Measurements from ENCODE around the gene NAALADL2. TPM values are rescaled to one million over a fixed set of nuclear protein-coding genes. Genes with fewer than 3 reads are reported as not detected.

The NAALADL2 gene
- total RNA-seq, 2 donors from 2014 or later = 6.2 to 14.5 TPM

DNA sequence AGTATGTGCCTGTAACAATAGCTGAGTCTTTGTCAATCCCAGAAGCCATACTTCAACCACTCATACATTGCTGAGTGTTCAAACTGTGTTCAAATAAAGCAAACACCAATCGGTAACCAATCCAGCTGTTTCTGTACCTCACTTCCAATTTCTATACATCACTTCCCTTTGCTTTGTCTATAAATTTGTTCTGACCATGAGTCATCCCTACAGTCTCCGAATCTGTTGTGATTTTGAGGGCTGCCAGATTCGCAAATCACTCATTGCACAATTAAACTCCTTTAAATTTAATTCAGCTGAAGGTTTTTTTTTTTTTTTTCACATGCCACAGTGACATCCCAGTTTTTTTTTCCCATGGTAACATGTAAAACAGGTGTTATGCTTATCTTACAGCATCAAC lies 870.3 kb downstream of the NAALADL2 start:
- TF ChIP-seq POLR2A (IDR thresholded peaks at IDR 0.05) = no peak
- TF ChIP-seq, protein P1, sequence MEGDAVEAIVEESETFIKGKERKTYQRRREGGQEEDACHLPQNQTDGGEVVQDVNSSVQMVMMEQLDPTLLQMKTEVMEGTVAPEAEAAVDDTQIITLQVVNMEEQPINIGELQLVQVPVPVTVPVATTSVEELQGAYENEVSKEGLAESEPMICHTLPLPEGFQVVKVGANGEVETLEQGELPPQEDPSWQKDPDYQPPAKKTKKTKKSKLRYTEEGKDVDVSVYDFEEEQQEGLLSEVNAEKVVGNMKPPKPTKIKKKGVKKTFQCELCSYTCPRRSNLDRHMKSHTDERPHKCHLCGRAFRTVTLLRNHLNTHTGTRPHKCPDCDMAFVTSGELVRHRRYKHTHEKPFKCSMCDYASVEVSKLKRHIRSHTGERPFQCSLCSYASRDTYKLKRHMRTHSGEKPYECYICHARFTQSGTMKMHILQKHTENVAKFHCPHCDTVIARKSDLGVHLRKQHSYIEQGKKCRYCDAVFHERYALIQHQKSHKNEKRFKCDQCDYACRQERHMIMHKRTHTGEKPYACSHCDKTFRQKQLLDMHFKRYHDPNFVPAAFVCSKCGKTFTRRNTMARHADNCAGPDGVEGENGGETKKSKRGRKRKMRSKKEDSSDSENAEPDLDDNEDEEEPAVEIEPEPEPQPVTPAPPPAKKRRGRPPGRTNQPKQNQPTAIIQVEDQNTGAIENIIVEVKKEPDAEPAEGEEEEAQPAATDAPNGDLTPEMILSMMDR (IDR thresholded peaks at IDR 0.05) = no peak
- 71 to 81% methylated on average over 3 of the region's 3 CpGs for WGBS, 2 donors
- H3K4me1 ChIP-seq = peaks cover 4% of the 10 kb centered on the region

DNA sequence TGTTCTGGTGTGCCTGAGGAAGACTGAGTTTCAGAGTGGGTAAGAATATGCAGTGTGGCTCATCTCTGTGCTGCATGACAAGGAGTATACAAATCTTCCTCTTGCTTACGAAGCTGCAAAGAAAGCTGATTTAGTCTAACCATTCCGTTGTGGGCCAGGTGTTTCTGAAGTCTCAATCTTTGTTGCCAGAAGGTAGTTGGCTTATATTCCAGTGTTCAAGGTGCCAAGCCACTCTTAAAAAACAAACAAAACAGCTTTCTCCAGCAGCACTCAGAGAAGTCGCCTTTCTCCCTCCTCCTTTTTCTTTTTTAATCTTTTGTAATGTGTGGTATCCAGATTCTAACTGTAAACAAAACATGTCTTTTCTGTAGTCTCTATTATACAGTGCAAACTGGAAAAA lies 872.4 kb downstream of the NAALADL2 start:
- Histone ChIP-seq H3K27me3 (no peaks in the 10 kb centered on the region), H3K4me3 (no peak overlapping the region), H3K36me3 (replicated peaks in 1 of 2; ENCODE audit: insufficient read depth in 1 of 2, low read depth in 2 of 2) (no peaks in the 10 kb centered on the region), H3K4me1 (peaks cover 4% of the 10 kb centered on the region), H3K9me3 (no peaks in the 10 kb centered on the region), H3K27ac (no peak overlapping the region)
- DNase-seq (peak in 3 of 4 donors; percentile 7 to 11 (median 11)), ATAC-seq (no peak)
- no peak for TF ChIP-seq POLR2A (IDR thresholded peaks at IDR 0.05)
- TF ChIP-seq, protein P1 (IDR thresholded peaks at IDR 0.05) = no peak
- intact Hi-C loops (cut with DNase I) = no loop called here
- 22 to 40% methylated on average over 3 of the region's 3 CpGs for WGBS, 2 donors

More for the DNA sequence above, 870.3 kb downstream of the NAALADL2 start:
- no peak for ATAC-seq
- Histone ChIP-seq H3K4me3 (no peak overlapping the region), H3K9me3 (no peaks in the 10 kb centered on the region), H3K36me3 (replicated peaks in 1 of 2; ENCODE audit: insufficient read depth in 1 of 2, low read depth in 2 of 2) (no peaks in the 10 kb centered on the region), H3K27me3 (no peaks in the 10 kb centered on the region), H3K27ac (no peak overlapping the region)
- DNase-seq = no peak
- intact Hi-C loops (cut with DNase I) = no loop called here

DNA sequence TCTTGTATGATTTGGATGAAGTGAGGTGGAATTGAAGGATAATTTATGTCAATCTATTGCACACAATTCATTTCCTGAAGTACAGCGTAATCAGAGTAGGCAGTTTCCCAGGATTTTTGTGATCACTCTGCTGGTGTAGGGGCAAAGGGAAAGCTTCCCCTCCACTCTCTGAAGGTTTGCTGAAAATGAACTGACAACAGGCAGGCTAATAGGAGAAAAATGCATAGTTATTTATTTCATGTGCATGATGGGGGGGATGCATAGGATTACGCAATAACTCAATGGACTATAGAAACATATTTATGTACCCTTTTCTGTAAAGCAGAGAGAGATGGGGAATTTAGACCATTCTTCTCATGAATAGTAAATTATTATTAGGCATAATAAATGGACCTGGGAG lies 872.9 kb downstream of the NAALADL2 start:
- no peak overlapping the region for H3K4me3 ChIP-seq
- H3K27ac ChIP-seq = no peak overlapping the region
- 67 to 74% methylated on average over 2 of the region's 2 CpGs for WGBS, 2 donors
- ATAC-seq = no peak
- H3K9me3 ChIP-seq = no peaks in the 10 kb centered on the region
- no peak for TF ChIP-seq POLR2A (IDR thresholded peaks at IDR 0.05)
- TF ChIP-seq, protein P1 (IDR thresholded peaks at IDR 0.05) = no peak
- no peaks in the 10 kb centered on the region for H3K27me3 ChIP-seq
- no peak for DNase-seq
- H3K36me3 ChIP-seq (replicated peaks in 1 of 2; ENCODE audit: insufficient read depth in 1 of 2, low read depth in 2 of 2) = no peaks in the 10 kb centered on the region
- peaks cover 4% of the 10 kb centered on the region for H3K4me1 ChIP-seq
- intact Hi-C loops (cut with DNase I) = no loop called here

DNA sequence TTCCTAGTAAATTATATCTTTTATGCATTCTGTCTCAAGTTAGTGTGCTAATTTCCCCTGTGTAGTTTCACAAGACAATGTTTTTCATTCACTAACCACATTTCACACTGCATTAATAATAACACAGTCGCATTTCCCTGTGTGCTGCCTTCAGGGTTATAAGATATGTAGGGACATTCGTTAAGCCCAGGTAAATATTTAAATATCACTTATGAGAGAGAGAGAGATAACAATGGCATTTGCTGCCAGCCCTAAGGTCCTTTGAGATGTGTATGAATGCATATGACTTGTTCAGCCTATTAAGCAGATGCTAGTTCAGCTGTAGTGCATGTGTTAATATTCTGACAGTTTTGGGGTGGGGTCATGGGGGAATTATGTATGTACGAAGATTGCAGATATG lies 876.7 kb downstream of the NAALADL2 start:
- TF ChIP-seq, protein P1 (IDR thresholded peaks at IDR 0.05) = no peak
- no peak for TF ChIP-seq POLR2A (IDR thresholded peaks at IDR 0.05)
- 19 to 26% methylated on average over 3 of the region's 3 CpGs for WGBS, 2 donors

More for the DNA sequence above, 876.7 kb downstream of the NAALADL2 start:
- Histone ChIP-seq H3K9me3 (no peaks in the 10 kb centered on the region), H3K27ac (no peak overlapping the region), H3K27me3 (no peaks in the 10 kb centered on the region), H3K4me3 (no peak overlapping the region), H3K36me3 (replicated peaks in 1 of 2; ENCODE audit: insufficient read depth in 1 of 2, low read depth in 2 of 2) (no peaks in the 10 kb centered on the region), H3K4me1 (peaks cover 4% of the 10 kb centered on the region)
- ATAC-seq = no peak
- intact Hi-C loops (cut with DNase I) = no loop called here
- DNase-seq = no peak

Measured in body of pancreas (tissue), 4 donors.